ENCODE data around the gene EID1.
A peak's percentile ranks its signal among the peaks of the same experiment; 100 is the strongest.

Gene EID1

DNA sequence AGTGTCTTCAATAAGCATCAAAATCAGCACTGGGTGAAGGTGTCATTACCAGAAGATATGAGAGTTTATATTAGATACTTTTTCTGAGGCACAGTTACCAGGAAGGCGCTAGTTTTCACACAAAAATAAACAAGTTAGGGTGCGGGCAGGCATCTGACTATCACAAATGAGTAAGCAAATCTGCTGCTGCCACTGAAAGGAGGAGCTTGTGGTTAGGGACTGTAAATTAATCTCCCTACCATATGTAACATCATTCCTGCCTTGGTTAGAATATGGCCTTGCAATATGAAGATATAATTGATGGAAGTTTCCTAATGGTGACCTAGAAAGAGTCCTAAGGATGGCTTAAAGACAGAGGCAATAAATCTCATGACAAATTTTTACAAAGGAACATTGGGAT, 19.5 kb upstream of the EID1 start:
- no peak overlapping the region for H3K4me3 ChIP-seq (ENCODE audit: low read depth, low read length)
- DNase-seq (ENCODE audit: low read depth), result no peak
- no peak for TF ChIP-seq CTCF (IDR thresholded peaks at IDR 0.05; ENCODE audit: control insufficient read depth, extremely low read depth, insufficient read depth)

DNA sequence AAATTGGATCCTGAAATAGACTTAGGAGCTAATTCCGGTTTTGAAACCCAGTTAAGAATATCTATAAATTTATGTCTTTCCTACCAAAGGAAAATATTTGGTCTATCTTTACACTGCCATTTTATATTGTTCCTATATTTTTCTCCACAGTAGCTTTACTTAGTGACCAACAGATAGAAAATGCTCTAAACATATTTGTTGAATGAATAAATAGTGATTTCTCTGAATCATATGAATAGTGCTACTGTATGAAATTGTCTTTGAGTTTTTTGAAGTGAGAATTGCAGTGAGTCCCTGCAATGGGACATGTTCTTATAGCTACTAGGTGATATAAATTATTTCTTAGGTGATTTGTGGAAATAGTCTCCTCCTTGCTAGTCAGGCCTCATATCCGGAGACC, 18.5 kb upstream of the EID1 start:
- no peak for TF ChIP-seq CTCF (IDR thresholded peaks at IDR 0.05; ENCODE audit: control insufficient read depth, extremely low read depth, insufficient read depth)
- DNase-seq (ENCODE audit: low read depth), result no peak
- H3K4me3 ChIP-seq (ENCODE audit: low read depth, low read length), result no peak overlapping the region

- no peak overlapping the region for H3K4me3 ChIP-seq (ENCODE audit: low read depth, low read length)
- TF ChIP-seq CTCF (IDR thresholded peaks at IDR 0.05; ENCODE audit: control insufficient read depth, extremely low read depth, insufficient read depth), result peak; percentile 77
- DNase-seq (ENCODE audit: low read depth), result no peak
Observed at GRCh38 chr15:48861813-48862431, 16.0 kb upstream of the EID1 start.

DNA sequence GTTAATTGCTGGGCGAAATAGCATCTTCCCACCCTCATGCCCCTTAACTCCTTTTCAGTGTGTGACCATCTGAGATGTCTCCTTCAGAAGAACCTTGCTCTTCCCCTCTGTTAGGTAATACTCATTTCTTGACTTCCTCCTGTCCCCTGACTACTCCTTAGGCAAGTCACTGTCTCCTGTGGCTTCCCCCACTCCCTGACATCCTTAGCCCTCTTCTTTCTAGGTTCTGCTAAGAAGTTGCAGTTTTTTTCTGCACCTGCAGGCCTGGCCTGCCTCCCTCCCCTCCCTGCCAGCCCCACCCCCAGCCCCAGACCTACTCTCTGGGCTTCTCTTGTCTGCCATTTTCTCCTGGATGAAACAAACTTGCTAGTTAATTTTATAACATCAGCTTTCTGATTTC, 15.2 kb upstream of the EID1 start:
- no peak for TF ChIP-seq CTCF (IDR thresholded peaks at IDR 0.05; ENCODE audit: control insufficient read depth, extremely low read depth, insufficient read depth)
- H3K4me3 ChIP-seq (ENCODE audit: low read depth, low read length), result no peak overlapping the region
- no peak for DNase-seq (ENCODE audit: low read depth)

- TF ChIP-seq CTCF (IDR thresholded peaks at IDR 0.05; ENCODE audit: control insufficient read depth, extremely low read depth, insufficient read depth), result no peak
- DNase-seq (ENCODE audit: low read depth), result no peak
Observed at GRCh38 chr15:48865370-48866079, 12.4 kb upstream of the EID1 start.

GRCh38 chr15:48866141-48866563, 11.8 kb upstream of the EID1 start:
- no peak for TF ChIP-seq CTCF (IDR thresholded peaks at IDR 0.05; ENCODE audit: control insufficient read depth, extremely low read depth, insufficient read depth)
- no peak overlapping the region for H3K4me3 ChIP-seq (ENCODE audit: low read depth, low read length)
- no peak for DNase-seq (ENCODE audit: low read depth)

More at GRCh38 chr15:48865370-48866079, 12.4 kb upstream of the EID1 start:
- no peak overlapping the region for H3K4me3 ChIP-seq (ENCODE audit: low read depth, low read length)
